Inferior parietal cortex (tissue), 1 donor: ENCODE results near the gene RC3H2.

Source experiments
- DNase-seq: peaks from one replicate; pipeline ENCODE4 v3.0.0-alpha.2; 2016; ENCODE audit errors: extremely low spot score

The RC3H2 gene

GRCh38 chr9:122904823-122905710, at the start of gene RC3H2:
RC3H2 (minus strand) TSS chr9:122905359; CDS start chr9:122897509, 7,850 bp downstream.
- peak; percentile 100 for DNase-seq

- no peak for DNase-seq
These were observed 49.1 kb upstream of the RC3H2 start for GRCh38 chr9:122954253-122954691.

- no peak for DNase-seq
These were observed 45.9 kb upstream of the RC3H2 start for GRCh38 chr9:122951056-122951455.

GRCh38 chr9:122950263-122950662, 45.1 kb upstream of the RC3H2 start:
- DNase-seq: no peak

GRCh38 chr9:122949696-122950095, 44.5 kb upstream of the RC3H2 start:
- no peak for DNase-seq

- no peak for DNase-seq
These were observed 43.2 kb upstream of the RC3H2 start for GRCh38 chr9:122948313-122948712.

GRCh38 chr9:122946461-122947005, 41.4 kb upstream of the RC3H2 start:
- no peak for DNase-seq

GRCh38 chr9:122944960-122945888, 40.1 kb upstream of the RC3H2 start:
- DNase-seq: no peak

- peak; percentile 25 for DNase-seq
These were observed 36.5 kb upstream of the RC3H2 start for GRCh38 chr9:122941582-122942234.

- DNase-seq: peak; percentile 99
These were observed 35.8 kb upstream of the RC3H2 start, which contains the start of gene RABGAP1 for GRCh38 chr9:122940749-122941581. RABGAP1 (plus strand) TSS chr9:122941020; CDS start chr9:122957060, 16,040 bp downstream.

GRCh38 chr9:122940454-122940748, 35.2 kb upstream of the RC3H2 start:
- no peak for DNase-seq

GRCh38 chr9:122939601-122940000, 34.4 kb upstream of the RC3H2 start:
- DNase-seq: no peak

GRCh38 chr9:122936883-122937282, 31.7 kb upstream of the RC3H2 start:
- DNase-seq: no peak

GRCh38 chr9:122936464-122936863, 31.3 kb upstream of the RC3H2 start:
- no peak for DNase-seq

- peak; percentile 97 for DNase-seq
These were observed 26.3 kb upstream of the RC3H2 start, which contains the start of gene ZBTB26 for GRCh38 chr9:122931226-122932121. ZBTB26 (minus strand) TSS chr9:122931512; CDS start chr9:122919934, 11,578 bp downstream.

- no peak for DNase-seq
These were observed 25.5 kb upstream of the RC3H2 start for GRCh38 chr9:122930541-122931225.

GRCh38 chr9:122929796-122930354, 24.7 kb upstream of the RC3H2 start:
- DNase-seq: no peak

- no peak for DNase-seq
These were observed 18.8 kb upstream of the RC3H2 start for GRCh38 chr9:122923947-122924346.

GRCh38 chr9:122922713-122923112, 17.6 kb upstream of the RC3H2 start:
- no peak for DNase-seq
